ENCODE data around the gene CEL. TPM values are rescaled to one million over a fixed set of nuclear protein-coding genes. Genes with fewer than 3 reads are reported as not detected.
"Not testable (repeated sequence)": the region's sequence is repeated elsewhere in the genome, so short reads cannot be mapped to it uniquely, and the experiment has no call there.

Gene CEL
- polyA plus RNA-seq, 6 donors from 2014 or later: 0.11 TPM; not detected in 5

- H3K4me1 Mint-ChIP-seq: peaks cover 17 to 32% (median 19%) of the 10 kb centered on the region in 3 donors
- peaks cover 13 to 27% of the 10 kb centered on the region in 2 donors for H3K36me3 Mint-ChIP-seq
- H3K9me3 Mint-ChIP-seq; H3K27me3 Mint-ChIP-seq; H3K27ac Mint-ChIP-seq; ATAC-seq (ENCODE audit: low read depth in 2 of 2); H3K4me3 Mint-ChIP-seq; DNase-seq: not testable (repeated sequence)
Observed at GRCh38 chr9:133040892-133041479, 20.8 kb upstream of the CEL start.

GRCh38 chr9:133041958-133042357 lies 19.8 kb upstream of the CEL start:
- H3K9me3 Mint-ChIP-seq: no peaks in the 10 kb centered on the region
- peaks cover 13 to 36% of the 10 kb centered on the region in 2 donors for H3K36me3 Mint-ChIP-seq
- H3K4me3 Mint-ChIP-seq: no peak overlapping the region
- DNase-seq (no peak), ATAC-seq (ENCODE audit: low read depth in 2 of 2) (no peak)
- H3K4me1 Mint-ChIP-seq: peaks cover 13 to 26% (median 17%) of the 10 kb centered on the region in 3 donors
- H3K27ac Mint-ChIP-seq: no peak overlapping the region
- no peaks in the 10 kb centered on the region for H3K27me3 Mint-ChIP-seq

GRCh38 chr9:133042676-133043075 lies 19.1 kb upstream of the CEL start:
- Mint-ChIP-seq H3K27me3 (no peaks in the 10 kb centered on the region), H3K4me1 (peaks cover 12 to 19% (median 17%) of the 10 kb centered on the region in 3 donors), H3K36me3 (peaks cover 13 to 38% of the 10 kb centered on the region in 2 donors), H3K9me3 (no peaks in the 10 kb centered on the region), H3K27ac (no peak overlapping the region), H3K4me3 (no peak overlapping the region)
- ATAC-seq (ENCODE audit: low read depth in 2 of 2): no peak
- DNase-seq: no peak

- DNase-seq (no peak), ATAC-seq (ENCODE audit: low read depth in 2 of 2) (no peak)
- Mint-ChIP-seq H3K27me3 (no peaks in the 10 kb centered on the region), H3K4me3 (no peak overlapping the region), H3K36me3 (peaks cover 8 to 32% of the 10 kb centered on the region in 2 donors), H3K9me3 (no peaks in the 10 kb centered on the region), H3K27ac (peak overlapping the region in 1 of 6 donors; percentile 62), H3K4me1 (peaks cover 6 to 14% (median 12%) of the 10 kb centered on the region in 3 donors)
Observed at GRCh38 chr9:133043449-133044035, 18.2 kb upstream of the CEL start.

- no peak overlapping the region for H3K27ac Mint-ChIP-seq
- no peaks in the 10 kb centered on the region for H3K27me3 Mint-ChIP-seq
- ATAC-seq (ENCODE audit: low read depth in 2 of 2) (no peak), DNase-seq (no peak)
- H3K9me3 Mint-ChIP-seq: no peaks in the 10 kb centered on the region
- H3K4me3 Mint-ChIP-seq: no peak overlapping the region
- H3K36me3 Mint-ChIP-seq: peaks cover 8 to 32% of the 10 kb centered on the region in 2 donors
- H3K4me1 Mint-ChIP-seq: peaks cover 6 to 12% (median 12%) of the 10 kb centered on the region in 3 donors
Observed at GRCh38 chr9:133044125-133044524, 17.7 kb upstream of the CEL start.

- Mint-ChIP-seq H3K27ac (no peak overlapping the region), H3K36me3 (peaks cover 8 to 32% of the 10 kb centered on the region in 2 donors), H3K9me3 (no peaks in the 10 kb centered on the region), H3K27me3 (no peaks in the 10 kb centered on the region), H3K4me1 (peaks cover 6 to 11% (median 7%) of the 10 kb centered on the region in 3 donors), H3K4me3 (no peak overlapping the region)
- ATAC-seq (ENCODE audit: low read depth in 2 of 2) (no peak), DNase-seq (no peak)
Observed at GRCh38 chr9:133044661-133045060, 17.1 kb upstream of the CEL start.

GRCh38 chr9:133045132-133045531 lies 16.6 kb upstream of the CEL start:
- peaks cover 8 to 32% of the 10 kb centered on the region in 2 donors for H3K36me3 Mint-ChIP-seq
- no peak overlapping the region for H3K4me3 Mint-ChIP-seq
- ATAC-seq (ENCODE audit: low read depth in 2 of 2) (no peak), DNase-seq (no peak)
- H3K4me1 Mint-ChIP-seq: peaks cover 3 to 7% (median 6%) of the 10 kb centered on the region in 3 donors
- no peak overlapping the region for H3K27ac Mint-ChIP-seq
- H3K9me3 Mint-ChIP-seq: no peaks in the 10 kb centered on the region
- no peaks in the 10 kb centered on the region for H3K27me3 Mint-ChIP-seq

- Mint-ChIP-seq H3K9me3 (no peaks in the 10 kb centered on the region), H3K4me1 (peaks cover 0 to 6% (median 1%) of the 10 kb centered on the region in 3 donors), H3K27ac (peak overlapping the region in 2 of 6 donors; percentile 38 to 60), H3K4me3 (no peak overlapping the region), H3K36me3 (peaks cover 8 to 37% of the 10 kb centered on the region in 2 donors), H3K27me3 (no peaks in the 10 kb centered on the region)
- DNase-seq: no peak
- ATAC-seq (ENCODE audit: low read depth in 2 of 2): no peak
Observed at GRCh38 chr9:133046196-133046899, 15.4 kb upstream of the CEL start.

GRCh38 chr9:133046900-133047295 lies 14.9 kb upstream of the CEL start:
- no peak for ATAC-seq (ENCODE audit: low read depth in 2 of 2)
- H3K4me3 Mint-ChIP-seq: no peak overlapping the region
- peaks cover 8 to 40% of the 10 kb centered on the region in 2 donors for H3K36me3 Mint-ChIP-seq
- peaks cover 0 to 4% (median 0%) of the 10 kb centered on the region in 3 donors for H3K4me1 Mint-ChIP-seq
- H3K27ac Mint-ChIP-seq: no peak overlapping the region
- no peaks in the 10 kb centered on the region for H3K9me3 Mint-ChIP-seq
- no peak for DNase-seq
- H3K27me3 Mint-ChIP-seq: no peaks in the 10 kb centered on the region

GRCh38 chr9:133048595-133048994 lies 13.2 kb upstream of the CEL start:
- H3K27ac Mint-ChIP-seq: no peak overlapping the region
- no peaks in the 10 kb centered on the region for H3K27me3 Mint-ChIP-seq
- H3K4me3 Mint-ChIP-seq: no peak overlapping the region
- no peak for ATAC-seq (ENCODE audit: low read depth in 2 of 2)
- DNase-seq: no peak
- H3K9me3 Mint-ChIP-seq: no peaks in the 10 kb centered on the region
- peaks cover 0 to 4% (median 4%) of the 10 kb centered on the region in 3 donors for H3K4me1 Mint-ChIP-seq
- peaks cover 0 to 39% of the 10 kb centered on the region in 2 donors for H3K36me3 Mint-ChIP-seq

- ATAC-seq (ENCODE audit: low read depth in 2 of 2) (no peak), DNase-seq (no peak)
- H3K36me3 Mint-ChIP-seq: peaks cover 0 to 42% of the 10 kb centered on the region in 2 donors
- no peaks in the 10 kb centered on the region for H3K9me3 Mint-ChIP-seq
- no peaks in the 10 kb centered on the region for H3K27me3 Mint-ChIP-seq
- H3K27ac Mint-ChIP-seq: no peak overlapping the region
- peaks cover 0 to 4% (median 4%) of the 10 kb centered on the region in 3 donors for H3K4me1 Mint-ChIP-seq
- H3K4me3 Mint-ChIP-seq: no peak overlapping the region
Observed at GRCh38 chr9:133049043-133049442, 12.7 kb upstream of the CEL start.

GRCh38 chr9:133050142-133050541 lies 11.6 kb upstream of the CEL start:
- Mint-ChIP-seq H3K27me3 (no peaks in the 10 kb centered on the region), H3K36me3 (peaks cover 0 to 38% of the 10 kb centered on the region in 2 donors), H3K27ac (no peak overlapping the region), H3K4me3 (peak overlapping the region in 1 of 8 donors; percentile 21), H3K4me1 (peaks cover 0 to 4% (median 0%) of the 10 kb centered on the region in 3 donors), H3K9me3 (no peaks in the 10 kb centered on the region)
- ATAC-seq (ENCODE audit: low read depth in 2 of 2): no peak
- DNase-seq: no peak

GRCh38 chr9:133050781-133051180 lies 11.0 kb upstream of the CEL start:
- H3K36me3 Mint-ChIP-seq: peaks cover 0 to 43% of the 10 kb centered on the region in 2 donors
- H3K27me3 Mint-ChIP-seq: no peaks in the 10 kb centered on the region
- ATAC-seq (ENCODE audit: low read depth in 2 of 2) (no peak), DNase-seq (no peak)
- peaks cover 0 to 4% (median 0%) of the 10 kb centered on the region in 3 donors for H3K4me1 Mint-ChIP-seq
- no peak overlapping the region for H3K27ac Mint-ChIP-seq
- H3K9me3 Mint-ChIP-seq: no peaks in the 10 kb centered on the region
- no peak overlapping the region for H3K4me3 Mint-ChIP-seq
